Endothelial cell of umbilical vein (primary cell): ENCODE data around the gene MAN2C1. TPM values are rescaled to one million over a fixed set of nuclear protein-coding genes. Genes with fewer than 3 reads are reported as not detected.
A peak's percentile ranks its signal among the peaks of the same experiment; 100 is the strongest.

Source experiments
- microRNA counts: library from miRNA; unstranded; fragments of <30 nt; microRNA quantifications from one replicate; lab custom pipeline; 2016
- microRNA-seq: library from miRNA; unstranded; fragments of <30 nt; microRNA quantifications from one replicate; pipeline ENCODE4 v1.2.0, GENCODE V29; 2021; ENCODE audit warnings: borderline number of aligned reads, borderline replicate concordance
- polyA plus RNA-seq, 4 experiments: library from polyadenylated mRNA; depleted of rRNA in 3 of 4; stranded (reverse) in 3 of 4; unstranded in 1 of 4; fragments of >200 nt; gene quantifications; 2 replicates each; pipeline versions ENCODE4 v1.2.1 to v1.2.3, GENCODE V29; 2011 to 2012; ENCODE audit warnings: missing spikeins in 1 of 4
- total RNA-seq: library from RNA; stranded (reverse); gene quantifications from 2 replicates; pipeline ENCODE4 v1.2.3, GENCODE V29; 2021

Gene MAN2C1
- total and polyA plus RNA-seq, 2 donors (not counting 3 experiments of a cell fraction or from before 2014, with no cell fraction given) = 198 to 248 TPM

MicroRNAs encoded within 50 kb of the gene (microRNA counts, 767-probe panel; counts per million panel counts)
- 723 counts per million, percentile 96 among the panel's probes with 10 or more counts for microRNA hsa-miR-631 (lab: Ali Mortazavi, UCI)

Small RNAs within 50 kb of the gene (microRNA-seq; reads per million reads assigned to microRNA genes)
- not detected for gene MIR631

Other genes starting within 250 kb of the MAN2C1 start
- 33.6 and 36.1 TPM in 2 replicates for gene C15orf39, start 166.7 kb downstream of the MAN2C1 start, total RNA-seq
- gene C15orf39, start 166.7 kb downstream of the MAN2C1 start, polyA plus RNA-seq = 13.9 and 14.8 TPM in 2 replicates
- gene GOLGA6C, start 110.3 kb downstream of the MAN2C1 start, total RNA-seq = not detected in 2 replicates
- gene GOLGA6C, start 110.3 kb downstream of the MAN2C1 start, polyA plus RNA-seq = not detected in 2 replicates
- gene GOLGA6D, start 85.8 kb downstream of the MAN2C1 start, total RNA-seq = not detected in 2 replicates
- not detected in 2 replicates for gene GOLGA6D, start 85.8 kb downstream of the MAN2C1 start, polyA plus RNA-seq
- gene COMMD4, start 32.5 kb downstream of the MAN2C1 start, total RNA-seq = 105 and 114 TPM in 2 replicates
- gene COMMD4, start 32.5 kb downstream of the MAN2C1 start, polyA plus RNA-seq = 244 and 254 TPM in 2 replicates
- gene NEIL1, start 21.6 kb downstream of the MAN2C1 start, total RNA-seq = 21.7 and 29.5 TPM in 2 replicates
- gene NEIL1, start 21.6 kb downstream of the MAN2C1 start, polyA plus RNA-seq = 29.5 and 34.5 TPM in 2 replicates
- gene SIN3A, start 83.1 kb upstream of the MAN2C1 start, total RNA-seq = 44.5 and 50.5 TPM in 2 replicates
- 30.6 and 33.7 TPM in 2 replicates for gene SIN3A, start 83.1 kb upstream of the MAN2C1 start, polyA plus RNA-seq
- gene PTPN9, start 210.7 kb upstream of the MAN2C1 start, total RNA-seq = 31.4 and 32.0 TPM in 2 replicates
- 37.2 and 43.7 TPM in 2 replicates for gene PTPN9, start 210.7 kb upstream of the MAN2C1 start, polyA plus RNA-seq